Measurements from ENCODE around the gene YIF1A. TPM values are rescaled to one million over a fixed set of nuclear protein-coding genes. Genes with fewer than 3 reads are reported as not detected.

The YIF1A gene
- total and polyA plus RNA-seq, 2 of the 4 experiments (the other 2 are of a cell fraction), result 128 to 207 TPM

DNA sequence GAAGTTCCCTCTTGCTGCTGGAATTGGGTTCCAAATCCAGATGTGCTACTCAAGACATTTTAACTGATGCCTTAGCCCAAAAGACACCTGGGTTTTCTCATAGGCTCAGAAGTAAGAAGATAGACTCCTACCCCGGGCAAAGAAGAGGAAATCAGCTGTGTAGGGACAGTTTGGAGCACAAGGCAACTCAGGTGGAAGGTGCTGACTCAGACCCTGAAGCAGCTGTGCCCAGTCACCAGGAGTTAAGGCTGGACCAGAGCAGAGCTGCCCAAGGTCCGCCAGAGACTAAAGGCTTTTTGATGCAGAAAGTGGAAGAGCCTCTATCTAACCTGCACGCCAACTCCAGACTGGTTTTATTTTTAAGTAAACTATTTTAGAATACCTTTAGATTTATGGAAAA lies 41.1 kb downstream of the YIF1A start:
- Histone ChIP-seq H4K5ac (ENCODE audit: low read depth, low read length) (no peak overlapping the region), H2BK120ac (ENCODE audit: low read depth, low read length) (no peak overlapping the region), H3K4me3 (ENCODE audit: insufficient read depth, low read depth, low read length) (no peak overlapping the region), H3K23ac (ENCODE audit: low read depth, low read length) (no peak overlapping the region), H2AFZ (replicated peaks; ENCODE audit: low read length, poor library complexity) (no peak overlapping the region), H3K27me3 (ENCODE audit: control insufficient read depth, insufficient read depth, low read length) (no peaks in the 10 kb centered on the region), H3K4ac (ENCODE audit: low read depth, low read length) (no peak overlapping the region), H3K4me2 (ENCODE audit: low read depth, low read length) (no peak overlapping the region), H2AK9ac (replicated peaks; ENCODE audit: low read depth, low read length, poor library complexity) (no peak overlapping the region), H3K36me3 (ENCODE audit: control insufficient read depth, insufficient read depth, low read length) (peaks cover 24% of the 10 kb centered on the region), H2BK5ac (ENCODE audit: low read depth, low read length, poor library complexity, severe bottlenecking) (no peak overlapping the region), H3K9me3 (ENCODE audit: control insufficient read depth, insufficient read depth, low read length) (no peaks in the 10 kb centered on the region), H4K8ac (ENCODE audit: low read depth in 2 of 2, low read length in 2 of 2) (no peak overlapping the region), H3K4me1 (ENCODE audit: control insufficient read depth, insufficient read depth, low read length) (no peaks in the 10 kb centered on the region), H3K56ac (ENCODE audit: extremely low read depth, insufficient read depth, low read length) (no peak overlapping the region), H3K14ac (replicated peaks; ENCODE audit: low read depth, low read length) (no peak overlapping the region), H2BK20ac (ENCODE audit: low read depth, low read length) (no peak overlapping the region), H4K20me1 (ENCODE audit: insufficient read depth, low read length) (no peaks in the 10 kb centered on the region), H3K18ac (ENCODE audit: low read depth, low read length) (no peak overlapping the region), H3K27ac (ENCODE audit: insufficient read depth, low read length) (no peak overlapping the region), H3K9ac (ENCODE audit: low read depth, low read length) (no peak overlapping the region), H4K91ac (ENCODE audit: insufficient read depth, low read depth, low read length) (no peak overlapping the region), H3K9me1 (ENCODE audit: insufficient read depth, low read length) (peaks cover 11% of the 10 kb centered on the region; the same call in 1 of the 2 replicates), H2BK15ac (ENCODE audit: low read depth, low read length) (no peak overlapping the region), H3K79me1 (ENCODE audit: low read depth in 1 of 2, low read length in 2 of 2) (no peaks in the 10 kb centered on the region; a peak in 1 of 4 replicates), H2AK5ac (ENCODE audit: low read depth, low read length) (no peak overlapping the region)
- in situ Hi-C loops (cut with MboI; ENCODE audit: low sequenced_read_pairs), result no loop called here
- ATAC-seq (ENCODE audit: low read depth), result no peak
- no peak for DNase-seq
- no peak for TF ChIP-seq MAZ (IDR thresholded peaks at IDR 0.05; ENCODE audit: borderline replicate concordance, low read depth, low read length)
- no peak for TF ChIP-seq MAFK (IDR thresholded peaks at IDR 0.05; ENCODE audit: low read depth, low read length)
- TF ChIP-seq FOS (IDR thresholded peaks at IDR 0.05; ENCODE audit: low read depth, low read length), result no peak
- no peak for TF ChIP-seq BHLHE40 (IDR thresholded peaks at IDR 0.05; ENCODE audit: low read depth, low read length)
- TF ChIP-seq CEBPB (IDR thresholded peaks at IDR 0.05; ENCODE audit: low read depth, low read length), result no peak
- TF ChIP-seq NFE2L2 (IDR thresholded peaks at IDR 0.05; ENCODE audit: low read depth, low read length), result no peak
- no peak for TF ChIP-seq MXI1 (IDR thresholded peaks at IDR 0.05; ENCODE audit: borderline replicate concordance, low read depth, low read length)
- no peak for TF ChIP-seq POLR2A (IDR thresholded peaks at IDR 0.05; ENCODE audit: low read depth, low read length)
- no peak for TF ChIP-seq RCOR1 (IDR thresholded peaks at IDR 0.05; ENCODE audit: insufficient replicate concordance, low read length)
- TF ChIP-seq, protein P1, sequence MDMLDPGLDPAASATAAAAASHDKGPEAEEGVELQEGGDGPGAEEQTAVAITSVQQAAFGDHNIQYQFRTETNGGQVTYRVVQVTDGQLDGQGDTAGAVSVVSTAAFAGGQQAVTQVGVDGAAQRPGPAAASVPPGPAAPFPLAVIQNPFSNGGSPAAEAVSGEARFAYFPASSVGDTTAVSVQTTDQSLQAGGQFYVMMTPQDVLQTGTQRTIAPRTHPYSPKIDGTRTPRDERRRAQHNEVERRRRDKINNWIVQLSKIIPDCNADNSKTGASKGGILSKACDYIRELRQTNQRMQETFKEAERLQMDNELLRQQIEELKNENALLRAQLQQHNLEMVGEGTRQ (IDR thresholded peaks at IDR 0.05; ENCODE audit: low read depth, low read length), result no peak
- no peak for TF ChIP-seq RAD21 (IDR thresholded peaks at IDR 0.05; ENCODE audit: low read length)
- TF ChIP-seq, protein P2, sequence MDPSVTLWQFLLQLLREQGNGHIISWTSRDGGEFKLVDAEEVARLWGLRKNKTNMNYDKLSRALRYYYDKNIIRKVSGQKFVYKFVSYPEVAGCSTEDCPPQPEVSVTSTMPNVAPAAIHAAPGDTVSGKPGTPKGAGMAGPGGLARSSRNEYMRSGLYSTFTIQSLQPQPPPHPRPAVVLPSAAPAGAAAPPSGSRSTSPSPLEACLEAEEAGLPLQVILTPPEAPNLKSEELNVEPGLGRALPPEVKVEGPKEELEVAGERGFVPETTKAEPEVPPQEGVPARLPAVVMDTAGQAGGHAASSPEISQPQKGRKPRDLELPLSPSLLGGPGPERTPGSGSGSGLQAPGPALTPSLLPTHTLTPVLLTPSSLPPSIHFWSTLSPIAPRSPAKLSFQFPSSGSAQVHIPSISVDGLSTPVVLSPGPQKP (IDR thresholded peaks at IDR 0.05; ENCODE audit: borderline replicate concordance, low read depth, low read length), result no peak
- no peak for TF ChIP-seq RFX5 (IDR thresholded peaks at IDR 0.05; ENCODE audit: low read depth, low read length)
- no peak for TF ChIP-seq SMC3 (IDR thresholded peaks at IDR 0.05; ENCODE audit: low read depth, low read length)
- no CpG with 5 or more reads among the region's 3 CpGs for WGBS, 2 experiments (ENCODE audit: extremely low coverage in 2 of 2, insufficient read length in 1 of 2)
- intact Hi-C loops (cut with micrococcal nuclease), result no loop called here
- dilution Hi-C loops (cut with HindIII; ENCODE audit: low sequenced_read_pairs, unreplicated experiment), result no loop called here
- no TSS peak for BruUV-seq (replicated peaks)
- POLR2A ChIA-PET (ENCODE audit: unreplicated experiment), result no interaction called here
- CTCF ChIA-PET, result no interaction called here
